Mammary epithelial cell (primary cell): ENCODE results near the gene ABHD6.

Experiments used
- CTCF ChIP-seq, 2 donors: IDR thresholded peaks in 1 of 2; conservative IDR thresholded peaks in 1 of 2; 2 replicates each; pipeline ENCODE4 v1.5.1; 2011 to 2012; ENCODE audit warnings: inconsistent platforms in 2 of 2, low read length in 2 of 2, mild to moderate bottlenecking in 2 of 2, control low read depth in 1 of 2, low read depth in 1 of 2; ENCODE audit not compliant: insufficient read depth in 1 of 2; ENCODE audit errors: extremely low read depth in 1 of 2
- EZH2 ChIP-seq: IDR thresholded peaks from 2 replicates; pipeline ENCODE4 v1.6.1; 2012; ENCODE audit warnings: low read length, inconsistent platforms, borderline replicate concordance

GRCh38 chr3:58198362-58198761 is 39.2 kb upstream of the ABHD6 start:
- TF ChIP-seq CTCF (conservative IDR thresholded peaks at IDR 0.05 in 1 of 2, IDR thresholded peaks at IDR 0.05 in 1 of 2; ENCODE audit: extremely low read depth in 1 of 2, insufficient read depth in 1 of 2, low read depth in 1 of 2, low read length in 2 of 2) (no peak), EZH2 (no peak)
